ENCODE data around the gene SIGLEC8. TPM values are rescaled to one million over a fixed set of nuclear protein-coding genes. Genes with fewer than 3 reads are reported as not detected.

Gene SIGLEC8
- total RNA-seq, 1 experiment from 2014 or later = not detected

DNA sequence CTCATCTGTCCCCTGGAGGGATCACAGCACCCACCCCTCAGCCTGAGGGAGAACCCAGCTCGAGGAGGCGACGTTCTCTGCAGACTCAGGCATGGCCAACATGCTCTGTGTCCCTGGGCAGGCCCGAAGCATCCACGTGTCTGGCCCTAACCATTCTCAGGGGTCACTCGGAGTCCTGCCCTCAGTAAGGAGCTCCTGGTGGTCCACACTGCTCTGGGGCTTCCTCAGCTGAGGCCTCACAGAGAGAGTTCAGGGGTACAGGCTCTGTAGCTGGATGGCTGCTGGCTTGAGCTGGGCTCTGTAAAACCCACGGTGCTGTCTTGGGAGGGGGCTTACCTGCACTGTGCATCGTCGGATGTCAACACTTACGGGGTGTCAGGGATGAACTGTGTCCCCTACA is 4.4 kb upstream of the SIGLEC8 start:
- Histone ChIP-seq H3K9ac (ENCODE audit: low read length) (no peak overlapping the region), H3K36me3 (ENCODE audit: low read depth, low read length) (no peaks in the 10 kb centered on the region), H3K9me2 (replicated peaks; ENCODE audit: low read length) (no peaks in the 10 kb centered on the region), H3K27ac (ENCODE audit: low read length) (no peak overlapping the region), H3K9me3 (ENCODE audit: low read length) (no peaks in the 10 kb centered on the region), H3K27me3 (ENCODE audit: low read length) (peaks cover 71% of the 10 kb centered on the region), H3F3A (ENCODE audit: low read length, unreplicated experiment) (no peaks in the 10 kb centered on the region), H3K4me2 (ENCODE audit: low read length) (no peak overlapping the region), H3K4me1 (ENCODE audit: insufficient read depth, low read length) (no peaks in the 10 kb centered on the region), H3K4me3 (ENCODE audit: low read length) (no peak overlapping the region), H2AFZ (ENCODE audit: low read length) (no peak overlapping the region), H4K20me1 (ENCODE audit: low read length) (no peaks in the 10 kb centered on the region), H3K79me2 (ENCODE audit: low read length) (no peaks in the 10 kb centered on the region)
- POLR2A ChIA-PET (ENCODE audit: unreplicated experiment) = no interaction called here
- intact Hi-C loops (cut with micrococcal nuclease) = no loop called here
- no peak for DNase-seq
- BruUV-seq (replicated peaks) = no TSS peak
- CTCF ChIA-PET = no interaction called here
- ATAC-seq = no peak
- no peak for TF ChIP-seq EZH2 (IDR thresholded peaks at IDR 0.05; ENCODE audit: low read length, unreplicated experiment)
- TF ChIP-seq, protein P1, sequence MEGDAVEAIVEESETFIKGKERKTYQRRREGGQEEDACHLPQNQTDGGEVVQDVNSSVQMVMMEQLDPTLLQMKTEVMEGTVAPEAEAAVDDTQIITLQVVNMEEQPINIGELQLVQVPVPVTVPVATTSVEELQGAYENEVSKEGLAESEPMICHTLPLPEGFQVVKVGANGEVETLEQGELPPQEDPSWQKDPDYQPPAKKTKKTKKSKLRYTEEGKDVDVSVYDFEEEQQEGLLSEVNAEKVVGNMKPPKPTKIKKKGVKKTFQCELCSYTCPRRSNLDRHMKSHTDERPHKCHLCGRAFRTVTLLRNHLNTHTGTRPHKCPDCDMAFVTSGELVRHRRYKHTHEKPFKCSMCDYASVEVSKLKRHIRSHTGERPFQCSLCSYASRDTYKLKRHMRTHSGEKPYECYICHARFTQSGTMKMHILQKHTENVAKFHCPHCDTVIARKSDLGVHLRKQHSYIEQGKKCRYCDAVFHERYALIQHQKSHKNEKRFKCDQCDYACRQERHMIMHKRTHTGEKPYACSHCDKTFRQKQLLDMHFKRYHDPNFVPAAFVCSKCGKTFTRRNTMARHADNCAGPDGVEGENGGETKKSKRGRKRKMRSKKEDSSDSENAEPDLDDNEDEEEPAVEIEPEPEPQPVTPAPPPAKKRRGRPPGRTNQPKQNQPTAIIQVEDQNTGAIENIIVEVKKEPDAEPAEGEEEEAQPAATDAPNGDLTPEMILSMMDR (conservative IDR thresholded peaks at IDR 0.05; ENCODE audit: low read depth, low read length) = no peak
- TF ChIP-seq EZH2phosphoT487 (IDR thresholded peaks at IDR 0.05; ENCODE audit: borderline replicate concordance, low read length) = no peak

GRCh38 chr19:51462276-51462675 is 4.0 kb upstream of the SIGLEC8 start:
- no peak overlapping the region for H3K4me3 ChIP-seq (ENCODE audit: low read length)
- H3K9me3 ChIP-seq (ENCODE audit: low read length) = no peaks in the 10 kb centered on the region
- no peaks in the 10 kb centered on the region for H3K36me3 ChIP-seq (ENCODE audit: low read depth, low read length)
- H3K4me2 ChIP-seq (ENCODE audit: low read length) = no peak overlapping the region
- H3K9me2 ChIP-seq (replicated peaks; ENCODE audit: low read length) = no peaks in the 10 kb centered on the region
- peaks cover 71% of the 10 kb centered on the region for H3K27me3 ChIP-seq (ENCODE audit: low read length)
- no peaks in the 10 kb centered on the region for H3F3A ChIP-seq (ENCODE audit: low read length, unreplicated experiment)
- ChIA-PET CTCF (no interaction called here), POLR2A (ENCODE audit: unreplicated experiment) (no interaction called here)
- ATAC-seq (no peak), DNase-seq (no peak)
- TF ChIP-seq EZH2 (IDR thresholded peaks at IDR 0.05; ENCODE audit: low read length, unreplicated experiment) = no peak
- TF ChIP-seq, protein P1 (conservative IDR thresholded peaks at IDR 0.05; ENCODE audit: low read depth, low read length) = no peak
- TF ChIP-seq EZH2phosphoT487 (IDR thresholded peaks at IDR 0.05; ENCODE audit: borderline replicate concordance, low read length) = no peak
- no TSS peak for BruUV-seq (replicated peaks)
- no peak overlapping the region for H2AFZ ChIP-seq (ENCODE audit: low read length)
- H3K9ac ChIP-seq (ENCODE audit: low read length) = no peak overlapping the region
- no peak overlapping the region for H3K27ac ChIP-seq (ENCODE audit: low read length)
- H4K20me1 ChIP-seq (ENCODE audit: low read length) = no peaks in the 10 kb centered on the region
- intact Hi-C loops (cut with micrococcal nuclease) = no loop called here
- no peaks in the 10 kb centered on the region for H3K4me1 ChIP-seq (ENCODE audit: insufficient read depth, low read length)
- no peaks in the 10 kb centered on the region for H3K79me2 ChIP-seq (ENCODE audit: low read length)

GRCh38 chr19:51461723-51462161 is 3.5 kb upstream of the SIGLEC8 start:
- Histone ChIP-seq H3K9me3 (ENCODE audit: low read length) (no peaks in the 10 kb centered on the region), H4K20me1 (ENCODE audit: low read length) (no peaks in the 10 kb centered on the region), H3K27ac (ENCODE audit: low read length) (no peak overlapping the region), H3K9me2 (replicated peaks; ENCODE audit: low read length) (no peaks in the 10 kb centered on the region), H3K4me1 (ENCODE audit: insufficient read depth, low read length) (no peaks in the 10 kb centered on the region), H3K79me2 (ENCODE audit: low read length) (no peaks in the 10 kb centered on the region), H3K9ac (ENCODE audit: low read length) (no peak overlapping the region), H3F3A (ENCODE audit: low read length, unreplicated experiment) (no peaks in the 10 kb centered on the region), H3K27me3 (ENCODE audit: low read length) (peaks cover 67% of the 10 kb centered on the region), H2AFZ (ENCODE audit: low read length) (no peak overlapping the region), H3K4me2 (ENCODE audit: low read length) (no peak overlapping the region), H3K36me3 (ENCODE audit: low read depth, low read length) (no peaks in the 10 kb centered on the region), H3K4me3 (ENCODE audit: low read length) (no peak overlapping the region)
- BruUV-seq (replicated peaks) = no TSS peak
- ATAC-seq (no peak), DNase-seq (no peak)
- ChIA-PET CTCF (no interaction called here), POLR2A (ENCODE audit: unreplicated experiment) (no interaction called here)
- intact Hi-C loops (cut with micrococcal nuclease) = no loop called here
- TF ChIP-seq, protein P1 (conservative IDR thresholded peaks at IDR 0.05; ENCODE audit: low read depth, low read length) = no peak
- TF ChIP-seq EZH2phosphoT487 (IDR thresholded peaks at IDR 0.05; ENCODE audit: borderline replicate concordance, low read length) = no peak
- no peak for TF ChIP-seq EZH2 (IDR thresholded peaks at IDR 0.05; ENCODE audit: low read length, unreplicated experiment)

Data from PC-3 (cell line).